ENCODE data around the gene IQCN. TPM values are rescaled to one million over a fixed set of nuclear protein-coding genes. Genes with fewer than 3 reads are reported as not detected.
A peak's percentile ranks its signal among the peaks of the same experiment; 100 is the strongest.
"Not testable (repeated sequence)": the region's sequence is repeated elsewhere in the genome, so short reads cannot be mapped to it uniquely, and the experiment has no call there.

IQCN gene
- total RNA-seq, 1 experiment from 2014 or later, result 0.74 TPM

DNA sequence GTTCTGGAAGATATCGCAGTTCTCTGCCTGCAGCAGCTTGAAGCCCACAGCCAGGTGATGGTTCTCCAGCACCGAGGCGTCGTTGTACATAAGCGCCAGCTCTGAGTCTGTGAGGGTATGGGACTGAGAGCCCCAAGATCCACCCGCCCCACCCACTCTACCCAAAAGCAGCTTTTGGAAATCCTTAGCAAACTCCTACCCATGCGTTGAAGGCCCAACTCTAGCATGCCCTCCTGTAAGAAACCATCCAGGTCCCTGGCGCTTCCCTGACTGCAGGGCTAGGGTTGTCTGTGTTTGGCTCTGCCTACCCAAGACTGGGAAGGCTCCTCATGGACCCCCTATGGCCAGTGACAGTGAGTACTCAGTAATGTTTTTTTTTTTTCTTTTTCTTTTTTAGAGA lies 57.5 kb downstream of the IQCN start:
- no peak for DNase-seq (ENCODE audit: low read depth)

DNA sequence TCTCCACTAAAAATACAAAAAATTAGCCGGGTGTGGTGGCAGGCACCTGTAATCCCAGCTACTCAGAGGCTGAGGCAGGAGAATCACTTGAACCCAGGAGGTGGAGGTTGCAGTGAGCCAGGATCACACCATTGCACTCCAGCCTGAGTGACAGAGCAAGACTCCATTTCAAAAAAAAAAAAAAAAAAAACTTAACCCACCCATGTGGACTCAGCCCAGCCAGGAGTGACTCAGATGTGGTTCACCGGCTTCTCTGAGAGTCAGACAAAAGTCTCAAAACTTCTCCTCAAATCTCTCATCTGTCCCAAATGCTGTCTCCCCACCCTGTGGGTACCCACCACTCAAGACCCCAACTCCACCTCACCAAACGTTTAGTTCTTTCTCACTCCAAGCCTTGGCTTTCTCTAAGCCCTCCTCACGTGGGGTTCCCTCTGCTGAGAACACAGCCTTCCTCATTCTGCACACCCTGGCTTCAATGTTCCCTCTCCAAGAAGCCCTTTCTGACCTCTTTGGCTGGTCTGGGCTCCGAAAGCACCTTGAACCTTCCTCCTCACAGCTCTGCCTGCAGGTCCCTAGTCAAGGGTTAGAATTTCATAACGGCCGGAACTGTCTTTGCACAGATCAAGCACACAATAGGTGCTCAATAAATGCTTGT lies 59.3 kb downstream of the IQCN start:
- peak; percentile 69 for DNase-seq (ENCODE audit: low read depth)

DNA sequence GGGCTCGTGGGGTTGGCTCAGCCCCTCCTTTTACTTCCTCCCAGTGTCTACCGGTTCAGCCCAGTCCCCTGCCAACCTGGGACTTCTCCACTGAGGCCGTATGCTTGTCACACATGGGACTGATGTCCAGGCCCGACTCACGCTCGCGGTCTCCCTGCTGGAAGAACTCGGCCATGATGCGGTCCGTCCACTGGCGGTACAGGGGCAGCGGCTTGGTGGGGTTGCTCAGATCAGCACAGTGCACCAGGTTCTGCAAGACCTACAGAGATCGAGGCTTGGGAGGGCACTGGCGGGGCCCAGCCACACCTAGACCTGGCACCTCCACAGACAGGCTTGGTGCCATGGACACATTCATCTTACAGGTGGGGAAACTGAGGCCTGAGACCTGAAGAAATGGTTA lies 62.6 kb downstream of the IQCN start:
- DNase-seq (ENCODE audit: low read depth), result no peak

DNA sequence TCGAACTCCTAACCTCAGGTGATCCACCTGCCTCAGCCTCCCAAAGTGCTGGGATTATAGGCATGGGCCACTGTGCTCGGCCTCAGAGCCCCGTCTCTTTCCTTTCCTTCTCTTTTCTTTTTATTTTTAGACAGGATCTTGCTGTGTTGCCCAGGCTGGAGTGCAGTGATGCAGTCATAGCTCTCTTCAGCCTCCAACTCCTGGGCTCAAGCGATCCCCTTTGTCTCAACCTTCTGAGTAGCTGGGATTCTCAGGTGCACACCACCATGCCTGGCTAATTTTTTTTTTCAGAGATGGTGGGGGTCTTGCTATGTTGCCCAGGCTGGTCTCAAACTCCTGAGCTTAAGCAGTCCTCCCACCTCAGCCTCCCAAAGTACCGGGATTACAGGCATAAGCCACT lies 64.3 kb downstream of the IQCN start:
- not testable (repeated sequence) for DNase-seq (ENCODE audit: low read depth)

DNA sequence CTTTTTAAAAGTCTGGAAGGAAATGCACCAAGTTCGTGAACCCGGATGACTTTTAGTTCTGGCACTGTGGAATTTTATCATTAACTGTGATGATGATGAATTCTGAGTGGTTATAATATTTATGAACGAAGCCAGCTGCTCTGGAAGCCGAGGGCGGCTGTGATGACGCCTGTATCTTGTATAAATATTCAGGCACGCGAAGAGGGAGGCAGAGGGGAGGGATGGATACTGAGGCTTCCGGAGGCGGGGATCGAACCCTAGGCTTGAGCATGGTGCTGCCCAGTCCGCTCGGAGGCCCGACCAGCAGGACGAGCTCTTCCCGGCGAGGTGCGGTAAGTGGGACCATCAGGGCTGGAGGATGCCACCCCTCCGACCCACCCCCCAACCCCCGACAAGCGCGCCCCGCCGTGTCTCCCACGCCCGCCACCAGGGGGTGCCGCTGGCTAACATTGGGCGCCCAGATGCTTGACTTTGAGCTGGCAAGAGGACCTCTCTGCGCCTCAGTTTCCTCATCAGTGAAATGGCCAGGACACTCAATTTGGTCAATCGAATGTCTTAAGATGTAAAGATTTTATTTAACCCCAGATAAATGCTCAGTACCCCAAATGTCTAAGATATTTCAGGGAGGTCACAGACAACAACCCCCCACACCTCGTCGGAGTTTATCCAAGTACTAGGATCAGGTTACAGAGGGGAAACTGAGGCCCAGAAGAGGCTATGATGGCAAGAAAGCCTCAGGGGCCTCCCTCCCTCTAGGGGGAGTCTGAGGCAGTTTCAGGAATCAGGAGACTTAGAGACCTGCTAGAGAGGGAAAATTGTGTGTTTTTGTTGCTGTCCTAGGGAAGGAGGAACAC lies 65.9 kb downstream of the IQCN start:
- DNase-seq (ENCODE audit: low read depth), result peak; percentile 72

Other genes with a start within 250 kb of the IQCN start
- 3.4 and 3.8 TPM in 2 replicates for gene IL12RB1, start 187.5 kb downstream of the IQCN start, total RNA-seq (2014; rRNA removed; shearing (Covaris generic))
- gene MAST3, start 176.7 kb downstream of the IQCN start, total RNA-seq (2014; rRNA removed; shearing (Covaris generic)), result 1.1 and 1.5 TPM in 2 replicates
- gene PIK3R2, start 121.3 kb downstream of the IQCN start, total RNA-seq (2014; rRNA removed; shearing (Covaris generic)), result 6.5 and 14.2 TPM in 2 replicates
- 17.8 and 20.2 TPM in 2 replicates for gene IFI30, start 100.6 kb downstream of the IQCN start, total RNA-seq (2014; rRNA removed; shearing (Covaris generic))
- 43.3 and 67.4 TPM in 2 replicates for gene MPV17L2, start 81.2 kb downstream of the IQCN start, total RNA-seq (2014; rRNA removed; shearing (Covaris generic))
- gene RAB3A, start 70.4 kb downstream of the IQCN start, total RNA-seq (2014; rRNA removed; shearing (Covaris generic)), result 0.23 TPM in 1 of 2 replicates, not detected in the other
- gene PDE4C, start 48.0 kb downstream of the IQCN start, total RNA-seq (2014; rRNA removed; shearing (Covaris generic)), result 0.17 TPM in 1 of 2 replicates, not detected in the other
- 75.0 and 75.6 TPM in 2 replicates for gene JUND, start 7.2 kb upstream of the IQCN start, total RNA-seq (2014; rRNA removed; shearing (Covaris generic))
- gene LSM4, start 48.6 kb upstream of the IQCN start, total RNA-seq (2014; rRNA removed; shearing (Covaris generic)), result 318 and 351 TPM in 2 replicates
- gene PGPEP1, start 66.1 kb upstream of the IQCN start, total RNA-seq (2014; rRNA removed; shearing (Covaris generic)), result 4.6 and 16.4 TPM in 2 replicates
- gene GDF15, start 111.7 kb upstream of the IQCN start, total RNA-seq (2014; rRNA removed; shearing (Covaris generic)), result 5.1 and 7.3 TPM in 2 replicates
- not detected in 2 replicates for gene LRRC25, start 123.2 kb upstream of the IQCN start, total RNA-seq (2014; rRNA removed; shearing (Covaris generic))
- 57.4 and 73.6 TPM in 2 replicates for gene SSBP4, start 144.9 kb upstream of the IQCN start, total RNA-seq (2014; rRNA removed; shearing (Covaris generic))
- 7.0 and 7.4 TPM in 2 replicates for gene ISYNA1, start 163.7 kb upstream of the IQCN start, total RNA-seq (2014; rRNA removed; shearing (Covaris generic))
- gene ELL, start 247.6 kb upstream of the IQCN start, total RNA-seq (2014; rRNA removed; shearing (Covaris generic)), result 12.8 and 14.2 TPM in 2 replicates

Data from Daoy (cell line).